H1 (cell line): ENCODE measurements around the gene ELL. TPM values are rescaled to one million over a fixed set of nuclear protein-coding genes. Genes with fewer than 3 reads are reported as not detected.
A peak's percentile ranks its signal among the peaks of the same experiment; 100 is the strongest.

Experiments
- CTCF ChIA-PET: fragments of 300-600 bp; sonication (Branson Sonifier 250); formaldehyde crosslinking; loops from one replicate; lab custom pipeline; 2021; ENCODE audit not compliant: partially characterized antibody; lab: Charles Lee
- POLR2A ChIA-PET: fragments of 300-600 bp; sonication (Branson Sonifier 250); formaldehyde crosslinking; loops from one replicate; lab custom pipeline; 2021; ENCODE audit warnings: inconsistent platforms; ENCODE audit not compliant: partially characterized antibody; lab: Charles Lee
- DNase-seq, 2 experiments: peaks; one replicate each; pipeline versions ENCODE4 v3.0.0 to v3.0.0-alpha.2; 2010 to 2022; ENCODE audit warnings: low spot score in 2 of 2, low read depth in 1 of 2, mixed read lengths in 1 of 2
- FAIRE-seq: peaks from 2 replicates; lab custom pipeline; 2011; peaks lifted over from hg19 to GRCh38; lab: Jason Lieb, UNC
- H2AFZ ChIP-seq: 2 replicates; pipeline ENCODE4 v1.8.1; 2012; ENCODE audit warnings: low read length, inconsistent platforms
- H2AK5ac ChIP-seq: 2 replicates; pipeline ENCODE4 v1.6.1; 2013; ENCODE audit warnings: low read depth, low read length
- H2BK120ac ChIP-seq: replicated peaks from 2 replicates; pipeline ENCODE3; 2013; ENCODE audit warnings: low read depth, low read length, inconsistent platforms
- H2BK12ac ChIP-seq: 2 replicates; pipeline ENCODE4 v1.6.1; 2013; ENCODE audit warnings: low read depth, low read length
- H2BK15ac ChIP-seq: 2 replicates; pipeline ENCODE4 v1.6.1; 2013; ENCODE audit warnings: low read length
- H2BK20ac ChIP-seq: 2 replicates; pipeline ENCODE4 v1.6.1; 2013; ENCODE audit warnings: low read length
- H2BK5ac ChIP-seq: 2 replicates; pipeline ENCODE4 v1.6.1; 2013; ENCODE audit warnings: low read depth, low read length
- H3K14ac ChIP-seq: 2 replicates; pipeline ENCODE4 v1.6.1; 2013; ENCODE audit warnings: inconsistent platforms; ENCODE audit not compliant: insufficient read length
- H3K18ac ChIP-seq: 2 replicates; pipeline ENCODE4 v1.6.1; 2013; ENCODE audit warnings: low read length; ENCODE audit errors: extremely low read depth
- H3K23ac ChIP-seq: 2 replicates; pipeline ENCODE4 v1.6.1; 2013; ENCODE audit warnings: inconsistent platforms; ENCODE audit not compliant: insufficient read length
- H3K23me2 ChIP-seq: 2 replicates; pipeline ENCODE4 v1.6.1; 2013; ENCODE audit warnings: low read depth, low read length
- H3K27ac ChIP-seq: 2 replicates; pipeline ENCODE4 v1.6.1; 2011; ENCODE audit warnings: low read depth, low read length, inconsistent platforms
- H3K27me3 ChIP-seq, 4 experiments: replicated peaks in 1 of 4; 1 replicate in 1 of 4; 2 replicates in 3 of 4; pipeline versions ENCODE4 v1.6.1 to v1.8.1; 2011 to 2013; ENCODE audit warnings: low read length in 3 of 4, mild to moderate bottlenecking in 3 of 4, inconsistent platforms in 2 of 4, mixed read lengths in 2 of 4, moderate library complexity in 1 of 4; ENCODE audit not compliant: control insufficient read depth in 3 of 4, insufficient read depth in 3 of 4; ENCODE audit errors: extremely low read depth in 1 of 4
- H3K36me3 ChIP-seq, 4 experiments: 2 replicates each; pipeline versions ENCODE4 v1.6.1 to v1.8.1; 2011 to 2013; ENCODE audit warnings: mild to moderate bottlenecking in 4 of 4, low read length in 3 of 4, moderate library complexity in 2 of 4, control low read depth in 1 of 4, inconsistent platforms in 1 of 4; ENCODE audit not compliant: insufficient read depth in 4 of 4, control insufficient read depth in 2 of 4
- H3K4ac ChIP-seq: replicated peaks from 2 replicates; pipeline ENCODE3; 2013; ENCODE audit warnings: low read length, low read depth, mixed read lengths, inconsistent platforms; ENCODE audit not compliant: insufficient read length
- H3K4me1 ChIP-seq, 4 experiments: replicated peaks in 1 of 4; 1 replicate in 1 of 4; 2 replicates in 3 of 4; pipeline versions ENCODE4 v1.6.1 to v1.8.1; 2011 to 2013; ENCODE audit warnings: low read length in 3 of 4, inconsistent platforms in 2 of 4, mixed read lengths in 1 of 4; ENCODE audit not compliant: insufficient read depth in 4 of 4, control insufficient read depth in 3 of 4
- H3K4me2 ChIP-seq, 2 experiments: 2 replicates each; pipeline versions ENCODE4 v1.6.1 to v1.8.1; 2011 to 2013; ENCODE audit warnings: low read depth in 2 of 2, low read length in 2 of 2, control low read depth in 1 of 2, inconsistent platforms in 1 of 2, mild to moderate bottlenecking in 1 of 2; ENCODE audit not compliant: insufficient read depth in 1 of 2
- H3K4me3 ChIP-seq, 4 experiments: fragments of 200-600, 300-600 bp in 1 of 4; sonication (generic), shearing (Covaris generic), sonication (Bioruptor Twin) in 1 of 4; 2 replicates each; pipeline versions ENCODE4 v1.5.1 to v1.8.1; 2011 to 2016; ENCODE audit warnings: low read length in 4 of 4, low read depth in 3 of 4, control low read depth in 2 of 4, inconsistent platforms in 2 of 4, mild to moderate bottlenecking in 2 of 4, mixed read lengths in 1 of 4, moderate library complexity in 1 of 4; ENCODE audit not compliant: insufficient read depth in 2 of 4; ENCODE audit errors: extremely low read depth in 1 of 4
- H3K56ac ChIP-seq: replicated peaks from 2 replicates; pipeline ENCODE3; 2013; ENCODE audit warnings: low read depth, mild to moderate bottlenecking, mixed read lengths, low read length, inconsistent platforms; ENCODE audit not compliant: insufficient read length
- H3K79me1 ChIP-seq: 2 replicates; pipeline ENCODE4 v1.6.1; 2013; ENCODE audit warnings: low read depth, low read length, control low read depth
- H3K79me2 ChIP-seq, 2 experiments: 2 replicates each; pipeline versions ENCODE4 v1.6.1 to v1.8.1; 2012 to 2013; ENCODE audit warnings: low read length in 2 of 2, mild to moderate bottlenecking in 2 of 2, inconsistent platforms in 1 of 2; ENCODE audit not compliant: insufficient read depth in 2 of 2, control insufficient read depth in 1 of 2
- H3K9ac ChIP-seq, 4 experiments: replicated peaks in 1 of 4; 1 replicate in 1 of 4; 2 replicates in 3 of 4; pipeline versions ENCODE4 v1.6.1 to v1.8.1; 2011 to 2013; ENCODE audit warnings: low read depth in 3 of 4, low read length in 3 of 4, control low read depth in 2 of 4, mild to moderate bottlenecking in 2 of 4, moderate library complexity in 2 of 4, inconsistent platforms in 1 of 4; ENCODE audit errors: extremely low read depth in 1 of 4
- H3K9me3 ChIP-seq, 2 experiments: 2 replicates each; pipeline versions ENCODE4 v1.6.1 to v1.8.1; 2012 to 2013; ENCODE audit warnings: mild to moderate bottlenecking in 2 of 2, moderate library complexity in 2 of 2, control low read depth in 1 of 2, inconsistent platforms in 1 of 2, low read depth in 1 of 2, low read length in 1 of 2, mixed read lengths in 1 of 2; ENCODE audit not compliant: insufficient read depth in 2 of 2
- H4K20me1 ChIP-seq, 2 experiments: replicated peaks in 1 of 2; 2 replicates each; pipeline versions ENCODE3 to v1.8.1; 2011 to 2013; ENCODE audit warnings: inconsistent platforms in 2 of 2, low read length in 2 of 2, mild to moderate bottlenecking in 1 of 2; ENCODE audit not compliant: insufficient read depth in 2 of 2, control insufficient read depth in 1 of 2
- H4K5ac ChIP-seq: 2 replicates; pipeline ENCODE4 v1.6.1; 2013; ENCODE audit warnings: low read length, low read depth, mixed read lengths, inconsistent platforms; ENCODE audit not compliant: insufficient read length
- H4K8ac ChIP-seq: 2 replicates; pipeline ENCODE4 v1.8.0; 2013; ENCODE audit warnings: mild to moderate bottlenecking, moderate library complexity, low read length, inconsistent platforms; ENCODE audit not compliant: insufficient read depth; ENCODE audit errors: extremely low read depth
- H4K91ac ChIP-seq: replicated peaks from 2 replicates; pipeline ENCODE3; 2013; ENCODE audit warnings: low read length, mixed read lengths, inconsistent platforms; ENCODE audit not compliant: insufficient read length
- BRCA1 ChIP-seq: IDR thresholded peaks from 2 replicates; pipeline ENCODE4 v1.6.1; 2012; ENCODE audit warnings: low read depth, low read length, improper control_type of control experiment
- CBX5 ChIP-seq: fragments of 300-800, 300-1000 bp; sonication (generic); IDR thresholded peaks from 2 replicates; pipeline ENCODE4 v1.7.1; 2016; ENCODE audit warnings: antibody characterized with exemption, low read length, low read depth
- CREB1 ChIP-seq: IDR thresholded peaks from 2 replicates; pipeline ENCODE4 v1.6.1; 2012; ENCODE audit warnings: inconsistent platforms
- EGR1 ChIP-seq: IDR thresholded peaks from 2 replicates; pipeline ENCODE4 v1.6.1; 2011; ENCODE audit warnings: low read depth, low read length, borderline replicate concordance
- EZH2 ChIP-seq: fragments of 200-600 bp; sonication (generic); IDR thresholded peaks from 2 replicates; pipeline ENCODE4 v1.7.1; 2012; ENCODE audit warnings: low read depth, mild to moderate bottlenecking, moderate library complexity, low read length, inconsistent platforms; ENCODE audit not compliant: severe bottlenecking
- GTF2F1 ChIP-seq: IDR thresholded peaks from 2 replicates; pipeline ENCODE4 v1.6.1; 2012; ENCODE audit warnings: low read depth, low read length, improper control_type of control experiment, borderline replicate concordance
- JUND ChIP-seq: IDR thresholded peaks from 2 replicates; pipeline ENCODE4 v1.6.1; 2011; ENCODE audit warnings: mild to moderate bottlenecking, improper control_type of control experiment, low read length
- MAFK ChIP-seq: IDR thresholded peaks from 2 replicates; pipeline ENCODE4 v1.6.1; 2012; ENCODE audit warnings: low read depth, mild to moderate bottlenecking, improper control_type of control experiment, low read length
- NRF1 ChIP-seq: IDR thresholded peaks from 2 replicates; pipeline ENCODE4 v1.6.1; 2011; ENCODE audit warnings: mild to moderate bottlenecking, low read depth, low read length, improper control_type of control experiment
- RAD21 ChIP-seq, 2 experiments: IDR thresholded peaks in 1 of 2; conservative IDR thresholded peaks in 1 of 2; 2 replicates each; pipeline ENCODE4 v1.6.1; 2011; ENCODE audit warnings: low read depth in 2 of 2, low read length in 2 of 2, improper control_type of control experiment in 1 of 2, inconsistent platforms in 1 of 2, mild to moderate bottlenecking in 1 of 2, moderate library complexity in 1 of 2
- SP2 ChIP-seq: IDR thresholded peaks from 2 replicates; pipeline ENCODE4 v1.6.1; 2012; ENCODE audit warnings: mild to moderate bottlenecking, low read length, inconsistent platforms
- TEAD4 ChIP-seq: IDR thresholded peaks from 2 replicates; pipeline ENCODE4 v1.6.1; 2012; ENCODE audit warnings: low read depth, low read length, inconsistent platforms, mixed read lengths
- WGBS, 2 experiments: shearing (Covaris generic) in 1 of 2; methylation state at CpG; one replicate each; pipeline versions ENCODE4 v1.1.6 to v1.1.7; 2013 to 2015; ENCODE audit warnings: low lambda C conversion rate in 2 of 2, mixed read lengths in 2 of 2, inconsistent platforms in 1 of 2, low coverage in 1 of 2, missing lambda C conversion rate in 1 of 2; ENCODE audit not compliant: insufficient replicate concordance in 2 of 2, insufficient coverage in 1 of 2, insufficient read length in 1 of 2; ENCODE audit errors: extremely low coverage in 1 of 2, missing lambda C conversion rate in 1 of 2; 5-methylcytosine and 5-hydroxymethylcytosine counted together
- polyA plus RNA-seq, 7 experiments: library from polyadenylated mRNA; depleted of rRNA in 3 of 7; stranded (reverse) in 5 of 7; unstranded in 2 of 7; fragments of >200 nt in 5 of 7; fragments of 200-250 nt in 2 of 7; gene quantifications; 1 replicate in 5 of 7; 2 replicates in 1 of 7; 4 replicates in 1 of 7; pipeline versions ENCODE4 v1.2.1 to v1.2.3, GENCODE V29; 2011 to 2013; ENCODE audit warnings: missing spikeins in 2 of 7, mixed read lengths in 2 of 7
- total RNA-seq: library from RNA; stranded (reverse); fragmentation: NEBNext Ultra II Directional; extraction: Animal tissue kit (Norgen Biotek cat#: 25700); gene quantifications from 2 replicates; pipeline ENCODE4 v1.2.1, GENCODE V29; 2021

ELL gene
- total and polyA plus RNA-seq, 2 of the 8 experiments (the other 6 are each of a cell fraction or from before 2014, with no cell fraction given): 5.2 to 10.5 TPM

DNA sequence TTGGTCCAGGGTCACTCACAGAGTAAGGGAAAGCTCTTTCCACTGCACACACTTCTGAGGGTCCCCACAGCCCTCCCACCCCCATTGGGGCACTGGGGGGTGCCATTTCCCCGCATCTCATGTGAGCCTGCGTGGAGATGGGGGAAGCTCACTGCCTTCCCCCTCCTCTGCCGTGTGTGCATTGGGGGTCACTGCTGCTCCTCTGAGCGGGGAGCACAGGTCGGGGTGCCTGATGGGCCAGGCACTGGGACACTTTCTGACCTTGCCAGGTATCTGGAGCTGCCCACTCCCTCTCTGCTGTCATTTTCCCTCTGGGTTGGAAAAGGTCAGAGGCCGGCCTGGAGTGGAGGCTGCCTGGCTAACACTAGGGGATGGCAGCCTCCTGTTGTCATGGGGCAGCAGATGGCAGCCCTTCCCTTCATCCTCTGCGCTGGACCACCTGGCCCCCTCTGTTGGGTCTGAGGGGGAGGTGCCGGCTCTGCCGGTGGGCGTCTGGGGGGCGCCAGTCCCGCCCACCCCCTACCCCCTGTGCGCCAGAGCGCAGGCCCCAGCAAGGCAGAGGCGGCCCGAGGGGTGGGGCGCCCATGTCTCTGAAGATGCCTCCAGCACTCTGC lies 93.6 kb downstream of the ELL start:
- no peak for FAIRE-seq
- Histone ChIP-seq H3K4me3 (peak overlapping the region in 2 of 4 experiments; percentile 48 to 70; a peak in 3 of 8 replicates), H2AK5ac (peak overlapping the region; percentile 7; the same call in 1 of the 2 replicates)
- TF ChIP-seq BRCA1 (no peak), GTF2F1 (no peak), EGR1 (no peak), CREB1 (no peak), TEAD4 (no peak), EZH2 (no peak), SP2 (no peak), RAD21 (IDR thresholded peaks at IDR 0.05 in 1 of 2, conservative IDR thresholded peaks at IDR 0.05 in 1 of 2; ENCODE audit: low read depth in 2 of 2, low read length in 2 of 2) (no peak), NRF1 (no peak), MAFK (no peak), CBX5 (no peak), JUND (no peak)

More for the DNA sequence above, 93.6 kb downstream of the ELL start:
- Histone ChIP-seq H3K79me2 (no peaks in the 10 kb centered on the region), H4K91ac (peak overlapping the region; percentile 65), H3K9ac (no peak overlapping the region), H3K18ac (no peak overlapping the region), H3K14ac (no peak overlapping the region), H3K27me3 (no peaks in the 10 kb centered on the region; a peak in 1 of 7 replicates), H3K4me1 (peaks cover 0 to 51% (median 34%) of the 10 kb centered on the region in 4 experiments; a peak in 6 of 7 replicates), H2BK5ac (no peak overlapping the region), H3K79me1 (peaks cover 3% of the 10 kb centered on the region; the same call in 1 of the 2 replicates), H4K20me1 (peaks cover 4 to 14% of the 10 kb centered on the region in 2 experiments), H3K27ac (no peak overlapping the region), H2BK12ac (no peak overlapping the region), H2BK15ac (no peak overlapping the region), H3K23me2 (peaks cover 10% of the 10 kb centered on the region; the same call in 1 of the 2 replicates), H2BK120ac (no peak overlapping the region), H3K4ac (no peak overlapping the region), H3K36me3 (no peaks in the 10 kb centered on the region), H4K5ac (peak overlapping the region; percentile 18), H3K4me2 (peak overlapping the region; percentile 68 to 76), H3K9me3 (no peaks in the 10 kb centered on the region), H2BK20ac (no peak overlapping the region), H4K8ac (peak overlapping the region; percentile 85; the same call in 1 of the 2 replicates), H3K56ac (no peak overlapping the region), H2AFZ (no peak overlapping the region), H3K23ac (no peak overlapping the region)
- WGBS, 2 experiments: 46% methylated on average over 12 of the region's 17 CpGs; no CpG with 5 or more reads in 1 of the 2 experiments
- no peak for DNase-seq
- ChIA-PET CTCF (interaction anchor here (0.6 to 2.8 kb wide), 6 partner anchors 9 to 119 kb away, joined by 3 to 14 read pairs (median 4); partner anchors contain the start of gene SSBP4), POLR2A (interaction anchor here (1.0 to 2.3 kb wide), 4 partner anchors 11 to 106 kb away, joined by 4 to 26 read pairs (median 4); partner anchors contain the start of genes LSM4 and SSBP4)
